Activated gamma-delta T cell (primary cell): ENCODE measurements around the gene VAMP4.

Experiments
- DNase-seq: peaks from one replicate; lab custom pipeline; 2025; lab: John Stamatoyannopoulos, UW
- total RNA-seq, 2 donors: gene quantifications; one replicate each; lab custom pipeline; 2026; lab: John Stamatoyannopoulos, UW

Gene VAMP4, protein sequence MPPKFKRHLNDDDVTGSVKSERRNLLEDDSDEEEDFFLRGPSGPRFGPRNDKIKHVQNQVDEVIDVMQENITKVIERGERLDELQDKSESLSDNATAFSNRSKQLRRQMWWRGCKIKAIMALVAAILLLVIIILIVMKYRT
- 67.7 to 82.7 reads per million in 2 donors for total RNA-seq

DNA sequence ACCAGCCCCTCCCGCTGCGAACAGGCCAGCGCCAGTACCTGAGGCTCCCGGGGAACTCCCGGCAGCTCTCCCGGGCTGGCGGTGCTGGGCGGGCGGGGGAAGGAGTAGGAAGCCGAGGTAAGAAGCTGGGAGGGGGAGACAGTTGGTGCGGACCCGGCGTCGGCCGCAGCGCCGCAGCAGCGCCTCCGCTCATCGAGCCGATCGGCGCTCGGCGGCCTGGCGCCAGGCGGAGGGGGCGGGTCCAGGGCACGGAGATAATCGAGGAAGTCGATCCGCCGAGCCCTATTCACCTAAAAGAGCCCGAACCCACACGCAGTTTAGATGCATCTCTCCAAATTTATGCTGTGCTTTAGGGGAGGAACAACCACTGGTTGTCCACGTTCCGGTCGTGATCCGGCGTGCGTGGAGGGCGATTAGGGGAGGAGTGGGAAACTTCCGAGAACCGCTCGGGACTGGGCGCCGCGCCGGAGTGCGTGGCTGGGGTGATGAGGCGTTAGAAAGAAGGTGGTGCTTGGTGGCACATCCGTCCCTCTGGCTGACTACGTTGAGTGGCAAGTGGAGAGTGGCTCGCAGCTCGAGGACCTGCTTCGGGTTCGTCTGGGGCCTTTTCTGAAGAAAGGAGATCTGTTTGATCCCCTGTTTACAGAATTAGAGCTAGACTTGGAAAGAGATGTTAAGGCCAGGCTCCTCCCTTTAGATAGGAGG lies at the start of gene VAMP4:
Gene VAMP4, minus strand, starts transcription at position 194 of the 705 bp plus-strand sequence. CDS start 3,651 bp downstream, outside the sequence.
- DNase-seq, result peak; percentile 70

DNA sequence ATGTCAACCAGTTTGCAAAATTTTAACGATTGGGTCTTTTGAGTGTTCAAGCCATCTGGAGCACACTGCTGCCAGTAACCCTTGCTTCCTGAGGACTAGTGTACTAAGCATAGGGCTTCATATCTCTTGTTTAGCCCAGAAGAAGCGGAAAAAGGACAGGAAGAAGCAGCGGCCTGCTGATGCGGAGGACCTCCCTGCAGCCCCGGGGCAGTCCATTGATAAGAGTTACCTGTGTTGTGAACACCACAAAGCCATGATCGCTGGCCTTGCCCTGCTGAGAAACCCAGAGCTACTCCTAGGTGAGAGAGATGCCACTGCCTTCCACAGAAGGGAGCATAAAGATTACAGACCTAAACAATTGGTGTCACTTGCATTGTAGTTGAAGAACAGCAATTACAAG lies 48.5 kb upstream of the VAMP4 start:
- no peak for DNase-seq

DNA sequence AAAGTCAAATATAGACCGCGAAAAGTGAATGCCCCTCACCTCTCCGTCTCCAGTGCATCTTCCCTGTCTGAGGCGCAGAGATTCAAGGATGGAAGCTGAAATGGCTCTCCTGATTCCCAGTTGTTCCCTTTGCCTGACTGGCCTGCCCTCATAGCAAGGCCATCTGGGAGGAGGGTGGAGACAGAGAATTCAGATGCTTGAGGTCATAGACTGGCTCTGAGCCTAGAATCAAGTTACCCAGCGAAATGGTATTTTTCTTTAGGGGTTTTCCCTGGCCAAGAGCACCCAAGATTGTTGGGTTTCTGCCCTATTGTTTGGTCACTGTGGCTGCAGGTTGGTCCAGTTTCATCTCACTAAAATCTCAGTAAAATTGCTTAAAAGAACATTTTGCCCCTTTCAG lies 46.8 kb upstream of the VAMP4 start:
- DNase-seq, result no peak

DNA sequence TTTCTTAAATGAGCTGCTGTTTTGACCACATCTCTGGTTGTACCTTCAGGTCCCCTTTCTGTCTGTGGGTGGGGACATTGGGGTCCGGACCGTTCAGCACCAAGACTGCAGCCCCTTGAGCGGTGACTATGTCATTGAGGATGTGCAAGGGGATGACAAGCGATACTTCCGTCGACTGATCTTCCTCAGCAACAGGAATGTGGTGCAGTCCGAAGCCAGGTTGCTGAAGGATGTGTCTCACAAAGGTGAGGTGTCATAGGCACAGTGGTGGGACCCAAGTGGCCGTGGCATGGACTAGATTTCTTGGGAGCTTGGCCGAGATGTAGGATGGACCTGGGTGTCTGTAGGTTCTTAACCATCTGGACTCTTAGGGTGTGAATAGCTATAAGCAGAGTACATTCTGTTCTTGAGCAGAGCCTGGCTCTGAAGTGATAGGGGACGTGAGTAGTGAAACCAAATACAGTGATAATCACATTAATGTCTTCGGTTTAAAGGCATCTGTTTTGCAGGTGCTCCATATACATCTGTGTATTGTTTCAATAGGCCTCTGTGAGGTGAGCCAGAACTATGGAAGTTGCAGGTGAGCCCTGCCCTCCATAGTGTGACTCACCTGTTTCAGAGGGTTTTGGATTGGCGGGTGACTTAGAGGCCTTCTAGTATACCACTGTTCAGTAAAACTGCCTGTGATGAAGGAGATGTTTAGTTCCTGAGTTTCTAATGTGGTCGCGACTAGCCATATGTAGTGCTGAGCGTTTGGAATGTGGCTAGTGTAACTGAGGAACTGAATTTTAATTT lies 46.0 kb upstream of the VAMP4 start:
- DNase-seq, result no peak

DNA sequence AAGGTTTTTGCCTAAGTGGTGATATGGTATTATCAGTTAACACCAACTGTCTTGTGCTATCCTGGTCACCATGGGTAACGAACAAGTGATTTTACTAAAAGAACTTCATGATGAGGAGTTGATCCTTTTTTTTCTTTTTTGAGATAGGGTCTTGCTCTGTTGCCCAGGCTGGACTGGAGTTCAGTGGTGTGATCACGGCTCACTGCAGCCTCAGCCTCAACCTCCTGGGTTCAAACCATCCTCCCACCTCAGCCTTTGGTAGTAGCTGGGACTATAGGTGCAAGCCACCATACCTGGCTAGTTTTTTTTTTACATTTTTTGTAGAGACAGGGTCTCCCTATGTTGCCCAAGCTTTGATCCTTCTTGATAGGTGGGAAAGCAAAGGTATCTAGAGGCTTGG lies 44.7 kb upstream of the VAMP4 start:
- DNase-seq, result no peak

DNA sequence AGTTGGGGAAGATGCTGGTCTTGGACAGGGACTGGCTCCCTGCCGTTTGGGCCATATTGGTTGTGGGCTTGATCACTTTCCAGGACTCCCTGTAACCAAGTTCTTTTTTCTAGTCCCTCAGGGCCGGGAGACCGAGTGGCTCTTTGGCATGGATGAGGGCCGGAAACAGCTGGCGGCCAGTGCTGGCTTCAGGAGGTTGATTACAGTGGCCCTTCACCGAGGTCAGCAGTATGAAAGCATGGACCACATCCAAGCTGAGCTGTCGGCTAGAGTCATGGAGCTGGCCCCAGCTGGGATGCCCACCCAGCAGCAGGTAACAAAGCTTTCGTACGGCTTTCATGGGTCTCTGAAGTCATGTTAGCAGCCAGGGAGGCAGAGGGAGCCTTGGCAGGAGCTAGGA lies 43.9 kb upstream of the VAMP4 start:
- no peak for DNase-seq

DNA sequence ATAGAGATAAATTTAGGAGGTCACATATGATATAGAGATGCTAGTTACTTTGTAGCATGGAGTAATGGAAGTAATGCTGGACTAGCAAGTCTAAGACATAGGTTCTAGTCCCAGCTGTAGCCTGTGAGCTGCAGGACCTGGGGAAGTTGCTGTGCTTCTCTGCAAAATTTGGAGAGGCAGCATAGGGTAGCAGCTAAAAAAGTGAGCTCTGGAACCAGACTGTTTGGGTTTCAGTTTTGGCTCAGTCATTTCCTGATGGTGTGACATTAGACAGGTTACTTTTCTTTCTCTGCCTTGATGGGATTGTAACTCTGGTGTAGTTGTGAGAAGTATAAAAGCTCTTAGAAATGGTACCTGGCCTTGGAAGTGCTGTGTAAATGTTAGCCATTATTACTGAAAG lies 42.9 kb upstream of the VAMP4 start:
- no peak for DNase-seq

DNA sequence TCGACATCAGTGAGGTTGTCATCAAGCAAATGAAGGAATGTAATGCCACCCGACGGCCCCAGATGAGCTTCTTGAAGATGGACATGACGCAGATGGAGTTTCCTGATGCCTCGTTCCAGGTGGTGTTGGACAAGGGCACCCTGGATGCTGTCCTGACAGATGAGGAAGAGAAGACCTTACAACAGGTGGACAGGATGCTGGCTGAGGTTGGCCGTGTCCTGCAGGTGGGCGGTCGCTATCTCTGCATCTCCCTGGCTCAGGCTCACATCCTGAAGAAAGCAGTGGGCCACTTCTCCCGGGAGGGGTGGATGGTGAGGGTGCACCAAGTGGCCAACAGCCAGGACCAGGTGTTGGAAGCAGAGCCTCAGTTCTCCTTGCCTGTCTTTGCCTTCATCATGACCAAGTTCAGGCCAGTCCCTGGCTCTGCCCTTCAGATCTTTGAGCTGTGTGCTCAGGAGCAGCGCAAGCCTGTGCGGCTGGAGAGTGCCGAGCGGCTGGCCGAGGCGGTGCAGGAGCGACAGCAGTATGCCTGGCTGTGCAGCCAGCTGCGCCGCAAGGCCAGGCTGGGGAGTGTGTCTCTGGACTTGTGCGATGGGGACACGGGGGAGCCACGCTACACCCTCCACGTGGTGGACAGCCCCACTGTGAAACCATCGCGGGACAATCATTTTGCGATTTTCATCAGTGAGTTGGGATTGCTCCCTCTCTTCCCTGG lies 42.1 kb upstream of the VAMP4 start:
- DNase-seq, result no peak

DNA sequence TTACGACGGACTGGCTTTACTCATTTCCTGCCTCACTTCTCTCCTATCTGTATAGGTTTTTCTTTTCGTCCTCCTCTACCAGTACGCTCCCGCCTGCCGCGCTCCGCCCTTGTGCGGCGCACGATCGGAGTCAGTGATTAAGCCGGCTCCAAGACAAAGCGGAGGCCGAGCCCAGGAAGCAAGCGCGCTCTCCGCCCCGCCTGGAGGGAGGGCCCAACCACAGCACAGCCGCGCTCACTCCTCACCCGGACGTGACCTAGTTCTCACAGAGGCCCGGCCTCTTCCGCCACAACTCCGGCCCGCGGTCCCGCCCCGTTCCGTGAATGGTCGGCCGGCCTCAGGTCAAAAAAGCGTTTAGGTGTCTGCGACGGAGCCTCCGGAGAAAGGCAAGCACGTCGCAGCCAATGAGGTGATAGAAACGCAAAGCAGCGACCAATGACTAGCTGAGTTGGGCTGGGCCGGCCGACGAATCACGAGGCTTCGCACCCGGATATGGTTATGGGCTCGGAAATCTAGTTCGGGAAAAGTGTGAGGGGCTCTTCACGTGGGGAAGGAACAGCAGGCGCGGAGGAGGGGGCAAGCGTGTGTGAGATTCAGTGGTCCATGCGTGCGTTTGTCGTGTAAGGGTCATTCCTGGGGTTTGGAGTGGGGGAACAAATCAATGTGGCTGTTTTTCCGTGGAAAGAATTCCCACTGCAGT lies 39.5 kb upstream of the VAMP4 start, which contains the start of gene METTL13:
Gene METTL13, plus strand, starts transcription at position 485 of the 700 bp plus-strand sequence. CDS start 308 bp downstream, outside the sequence.
- DNase-seq, result peak; percentile 98

DNA sequence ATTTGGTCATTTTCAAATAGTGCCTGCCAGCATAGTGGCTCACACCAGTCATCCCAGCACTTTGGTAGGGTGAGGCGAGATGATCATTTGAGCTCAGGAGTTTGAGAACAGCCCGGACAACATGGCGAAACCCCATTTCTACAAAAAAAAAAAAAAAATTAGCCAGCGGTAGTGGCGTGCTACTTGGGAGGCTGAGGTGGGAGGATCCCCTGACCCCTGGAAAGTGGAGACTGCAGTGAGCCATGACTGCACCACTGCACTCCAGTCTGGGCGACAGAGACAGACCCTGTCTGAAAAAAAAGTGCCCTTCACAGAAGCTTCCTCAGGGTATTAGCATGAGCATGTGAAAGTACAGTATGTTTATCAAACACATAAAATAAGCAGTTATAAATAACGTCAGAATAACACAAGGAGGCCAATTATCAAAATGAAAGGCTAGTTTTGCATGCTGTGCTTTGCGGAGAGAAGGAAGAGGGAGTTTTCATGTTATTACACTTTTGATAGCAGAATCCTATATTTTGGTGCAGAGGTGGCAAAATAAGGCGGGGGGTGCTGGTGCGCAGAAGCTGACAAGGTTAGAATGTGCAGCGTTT lies 38.8 kb upstream of the VAMP4 start:
- DNase-seq, result no peak

DNA sequence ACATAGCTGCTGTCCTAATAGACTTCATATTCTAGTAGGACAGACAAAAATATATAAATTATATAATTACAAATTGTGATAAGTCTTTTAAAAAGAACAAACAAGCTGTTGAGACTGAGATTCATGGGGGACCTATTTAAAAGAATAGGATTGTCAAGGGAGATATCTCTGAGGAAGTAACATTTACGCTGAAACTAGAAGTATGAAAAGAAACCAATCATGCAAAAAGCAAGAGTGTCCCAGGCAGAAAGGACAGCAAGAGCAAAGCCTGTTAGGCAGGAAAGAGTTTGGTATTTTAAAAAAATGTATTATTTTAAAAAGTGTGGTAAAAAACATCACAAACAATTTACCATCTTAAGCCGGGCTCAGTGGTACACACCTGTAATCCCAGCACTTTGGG lies 30.4 kb upstream of the VAMP4 start:
- DNase-seq, result no peak

DNA sequence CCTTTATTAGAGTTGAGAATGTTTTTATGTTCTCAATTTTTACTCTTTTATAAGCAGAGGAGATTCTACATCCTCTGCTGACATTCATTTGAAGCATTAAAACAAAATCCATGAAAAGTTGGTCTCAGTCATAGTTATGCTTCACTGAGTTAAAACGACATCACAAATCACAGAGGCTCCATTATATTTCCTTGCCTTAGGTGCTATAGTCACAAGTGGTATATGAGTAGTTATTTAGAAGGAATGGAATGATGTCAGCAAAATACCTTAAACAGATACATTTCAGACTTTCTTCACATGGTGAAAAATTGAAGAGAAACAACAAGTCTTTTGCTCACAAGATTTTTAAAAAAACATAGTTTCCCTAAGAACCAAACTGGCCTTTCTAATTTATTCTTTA lies 27.9 kb upstream of the VAMP4 start:
- no peak for DNase-seq

DNA sequence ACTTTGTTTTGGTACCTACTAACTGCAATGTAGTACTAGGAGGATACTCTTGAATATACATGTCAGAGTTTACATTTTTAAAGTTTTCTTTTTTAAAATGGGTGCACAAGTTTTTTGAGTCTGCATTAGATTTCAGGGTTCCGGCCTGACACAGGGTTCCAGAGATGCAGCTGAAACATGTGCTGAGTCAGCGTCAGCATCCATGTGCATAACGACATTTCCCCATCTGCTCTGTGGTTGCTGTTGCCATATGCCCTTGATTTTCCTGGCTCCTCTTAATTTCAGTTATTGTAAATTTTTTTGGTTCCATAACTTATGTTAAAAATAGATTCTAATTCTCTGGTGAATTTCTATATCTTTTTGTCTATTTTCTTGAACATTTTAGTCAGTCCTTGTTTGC lies 27.3 kb upstream of the VAMP4 start:
- no peak for DNase-seq

DNA sequence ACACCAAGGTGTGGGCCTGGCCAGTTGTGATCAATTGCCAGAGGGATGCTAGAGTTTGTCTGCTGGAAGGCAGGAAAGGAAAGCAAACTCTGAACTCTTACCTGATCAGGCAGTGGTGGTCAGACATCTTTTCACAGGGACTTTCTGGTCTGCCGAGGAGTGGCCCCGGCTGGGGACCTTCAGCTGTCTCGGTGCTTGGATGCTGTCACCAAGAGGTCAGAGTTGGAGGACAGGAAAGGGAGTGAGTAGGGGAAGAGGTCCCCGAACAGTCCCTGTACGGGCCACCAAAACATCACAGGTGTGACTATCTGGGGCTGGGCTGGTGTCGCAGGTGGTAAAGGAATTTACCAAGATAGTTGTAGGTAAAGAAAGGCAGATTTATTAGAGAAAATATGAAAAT lies 21.9 kb upstream of the VAMP4 start:
- no peak for DNase-seq

DNA sequence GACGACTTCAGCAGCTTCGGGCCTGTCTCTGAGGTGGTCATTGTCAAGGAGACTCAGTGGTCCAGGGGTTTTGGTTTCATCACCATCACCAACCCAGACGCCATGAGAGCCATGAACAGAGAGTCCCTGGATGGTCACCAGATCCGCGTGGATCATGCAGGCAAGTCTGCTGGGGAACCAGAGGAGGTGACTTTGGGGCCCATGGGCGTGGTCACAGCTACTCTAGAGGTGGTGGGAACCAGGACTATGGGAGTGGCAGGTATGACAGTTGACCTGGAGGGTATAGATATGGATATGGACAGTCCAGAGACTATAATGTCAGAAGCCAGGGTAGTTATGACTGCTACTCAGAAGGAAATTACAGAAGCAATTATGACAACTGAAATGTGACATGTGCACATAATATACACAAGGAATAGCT lies 20.3 kb upstream of the VAMP4 start:
- no peak for DNase-seq

DNA sequence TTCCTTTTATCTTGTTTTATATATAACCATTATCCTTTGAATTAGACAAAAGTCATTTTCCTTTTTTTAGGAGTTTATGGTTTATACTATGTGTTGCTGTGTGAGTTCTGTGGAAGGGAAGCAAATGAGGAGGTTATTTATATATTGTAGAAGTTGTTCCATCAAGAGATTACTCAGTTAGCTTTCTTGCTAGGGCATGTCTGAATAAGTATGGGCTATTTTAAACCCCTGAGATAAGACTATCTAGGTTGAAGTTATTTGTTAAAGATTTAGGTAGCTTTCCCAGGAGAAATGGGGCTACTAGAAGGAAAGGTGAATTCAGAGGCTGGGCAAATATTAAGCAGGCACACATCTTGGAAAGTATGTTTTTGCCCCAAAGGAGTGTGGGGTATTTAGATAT lies 16.1 kb upstream of the VAMP4 start:
- no peak for DNase-seq

DNA sequence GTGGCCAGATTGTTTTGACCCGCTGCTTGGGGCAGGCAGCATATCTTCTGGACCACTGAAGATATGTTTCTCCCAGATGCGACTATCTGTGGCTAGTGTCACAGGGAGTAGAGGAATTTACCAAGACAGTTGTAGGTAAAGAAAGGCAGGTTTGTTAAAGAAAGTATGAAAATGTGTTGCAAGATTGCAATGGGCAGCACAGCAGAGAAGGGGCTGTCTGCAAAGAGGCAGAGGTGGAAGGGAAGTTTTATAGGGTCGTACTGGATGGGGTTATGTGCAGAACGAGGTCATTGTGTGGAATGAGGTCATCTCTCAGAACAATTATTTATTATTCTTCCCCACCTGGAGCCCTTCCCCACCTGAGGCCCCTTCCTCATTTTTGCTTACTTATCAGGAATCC lies 15.0 kb upstream of the VAMP4 start:
- DNase-seq, result no peak

DNA sequence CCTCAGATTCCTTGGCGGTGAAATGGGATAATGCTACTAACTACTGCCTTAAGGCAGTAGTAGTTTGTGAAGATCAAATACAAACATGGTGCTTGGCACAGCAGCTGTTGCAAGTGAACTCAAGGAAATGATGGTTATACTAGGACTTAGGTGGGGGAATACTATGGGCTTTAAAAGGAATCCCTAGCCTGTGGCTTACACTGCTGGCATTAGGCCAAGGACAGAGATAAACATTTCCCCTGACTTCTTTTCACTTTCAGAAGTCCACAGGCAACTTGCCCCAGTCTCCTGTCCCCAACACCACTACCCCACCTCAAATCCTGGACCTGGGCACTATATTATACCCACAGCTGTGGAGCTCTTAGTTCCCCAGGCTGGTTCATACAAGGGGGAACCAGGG lies 13.1 kb upstream of the VAMP4 start:
- DNase-seq, result no peak

DNA sequence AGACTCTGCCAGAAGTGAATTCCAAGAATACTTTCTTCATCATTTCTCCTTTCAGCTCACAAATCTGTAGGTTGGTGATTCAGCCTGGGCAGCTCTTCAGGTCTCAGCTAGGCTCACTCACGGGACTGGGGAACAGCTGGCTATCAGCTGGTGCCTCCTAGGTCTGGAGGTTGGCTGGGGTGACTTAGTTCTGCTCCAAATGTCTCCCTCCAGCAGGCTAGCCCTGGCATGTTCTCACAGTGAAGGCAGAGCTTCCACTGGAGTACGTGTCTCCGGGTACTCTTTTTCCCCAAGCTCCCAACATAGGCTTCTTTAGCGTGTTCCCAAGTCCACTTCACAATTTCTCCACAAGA lies 12.5 kb upstream of the VAMP4 start:
- no peak for DNase-seq

DNA sequence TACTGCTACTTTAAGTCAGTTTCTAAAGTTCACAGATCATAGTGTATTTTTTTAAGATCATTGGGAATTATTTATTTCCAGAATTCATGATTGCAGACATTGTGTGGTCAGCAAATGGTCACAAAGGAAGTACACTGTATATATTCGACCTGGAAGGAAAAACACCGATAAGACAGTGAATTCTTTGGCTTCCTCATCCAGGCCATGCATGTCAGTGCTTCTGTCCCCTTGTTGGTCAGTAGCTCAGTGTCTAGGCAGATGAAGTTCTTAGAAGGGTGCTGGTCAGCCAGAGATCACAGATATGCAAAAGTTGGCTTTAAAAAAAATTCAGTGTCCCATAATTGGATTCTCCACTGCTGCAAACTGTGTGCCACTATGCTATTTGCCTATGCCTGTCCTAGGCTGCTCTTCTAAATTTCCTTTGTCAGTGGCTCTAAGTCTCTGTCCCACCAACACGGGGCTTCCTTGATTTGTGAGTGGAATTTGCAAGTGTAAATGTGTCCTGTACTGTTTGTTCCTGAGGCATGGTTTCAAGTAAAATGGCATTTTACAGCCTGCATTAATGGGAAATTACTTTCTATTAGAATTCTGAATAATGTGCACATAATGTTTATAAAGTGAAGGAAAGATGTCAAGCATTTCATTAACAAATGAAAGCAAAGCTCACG lies 12.0 kb upstream of the VAMP4 start:
- no peak for DNase-seq

DNA sequence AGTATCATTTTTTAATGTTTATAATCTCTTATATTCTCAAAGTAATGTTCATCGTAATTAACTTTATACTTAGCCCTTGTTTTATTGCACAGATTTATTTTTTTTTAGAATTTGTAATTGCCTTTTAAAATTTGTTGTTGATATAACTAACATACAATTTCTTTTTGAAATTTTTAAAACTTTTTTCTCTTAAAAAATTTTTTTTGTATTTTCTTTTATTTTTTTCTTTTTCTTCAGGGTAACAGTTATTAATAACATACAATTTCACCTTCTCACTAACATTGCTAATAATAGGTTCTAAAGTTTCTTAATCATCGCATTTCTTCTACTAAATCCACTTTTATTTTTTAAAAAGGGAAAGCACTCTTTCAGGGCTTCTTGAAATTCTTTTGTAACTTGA lies 11.3 kb upstream of the VAMP4 start:
- no peak for DNase-seq
